ENCODE results near the gene FBRSL1. TPM values are rescaled to one million over a fixed set of nuclear protein-coding genes. Genes with fewer than 3 reads are reported as not detected.

FBRSL1 gene
- total and polyA plus RNA-seq, 2 donors (not counting 1 experiment from before 2014, with no cell fraction given) = 62.6 to 112 TPM

- ATAC-seq (ENCODE audit: low read depth) = no peak
- H3K27ac ChIP-seq (ENCODE audit: low read length in 2 of 2) = no peak overlapping the region
- no peaks in the 10 kb centered on the region for H3K27me3 ChIP-seq (replicated peaks in 1 of 4; ENCODE audit: control extremely low read depth in 1 of 4, control insufficient read depth in 3 of 4, insufficient read depth in 4 of 4, low read length in 3 of 4)
- no peak for DNase-seq
- H4K20me1 ChIP-seq (ENCODE audit: control insufficient read depth, insufficient read depth, low read length, poor library complexity, severe bottlenecking) = peaks cover 96% of the 10 kb centered on the region
- peaks cover 5 to 12% of the 10 kb centered on the region in 2 donors for H3K4me1 ChIP-seq (ENCODE audit: control insufficient read depth in 2 of 2, insufficient read depth in 2 of 2, low read length in 2 of 2)
- H3K27ac Mint-ChIP-seq = no peak overlapping the region
- peaks cover 13% of the 10 kb centered on the region for H3K4me1 Mint-ChIP-seq
- WGBS (ENCODE audit: insufficient coverage) = 96% methylated on average over 13 of the region's 15 CpGs
- H3K4me3 ChIP-seq (ENCODE audit: control extremely low read depth in 1 of 5, extremely low read depth in 1 of 5, insufficient read depth in 1 of 5, low read depth in 2 of 5, low read length in 4 of 5) = no peak overlapping the region
- H3K4me3 Mint-ChIP-seq = no peak overlapping the region
- H3K79me2 ChIP-seq (ENCODE audit: control insufficient read depth, insufficient read depth, low read length) = peaks cover 77% of the 10 kb centered on the region
- H3K4me2 ChIP-seq (replicated peaks; ENCODE audit: low read depth, low read length, poor library complexity, severe bottlenecking) = no peak overlapping the region
- peaks cover 0 to 21% (median 4%) of the 10 kb centered on the region in 3 donors for H3K9me3 ChIP-seq (ENCODE audit: control extremely low read depth in 1 of 3, control insufficient read depth in 2 of 3, insufficient read depth in 1 of 3, low read length in 2 of 3)
- intact Hi-C loops (cut with micrococcal nuclease) = no loop called here
- H3K36me3 ChIP-seq (replicated peaks in 1 of 2; ENCODE audit: control extremely low read depth in 1 of 2, control insufficient read depth in 1 of 2, extremely low read depth in 1 of 2, insufficient read depth in 2 of 2, low read length in 1 of 2) = peaks cover 0 to 19% of the 10 kb centered on the region in 2 experiments
- no peaks in the 10 kb centered on the region for H3K9me3 Mint-ChIP-seq (ENCODE audit: insufficient read depth)
- no peaks in the 10 kb centered on the region for H3K27me3 Mint-ChIP-seq
- TF ChIP-seq CTCF (IDR thresholded peaks at IDR 0.05) (no peak), EZH2 (IDR thresholded peaks at IDR 0.05; ENCODE audit: borderline replicate concordance, insufficient read depth, low read depth, low read length, poor library complexity, severe bottlenecking) (no peak)
- no peak overlapping the region for H2AFZ ChIP-seq (ENCODE audit: insufficient read depth, low read depth, low read length, poor library complexity, severe bottlenecking)
- ChIA-PET CTCF (interaction anchor here (9.7 kb wide), 1 partner anchor 105 kb away, joined by 236 read pairs; no protein-coding TSS in a partner anchor), POLR2A (no interaction called here)
- no peak overlapping the region for H3K9ac ChIP-seq (ENCODE audit: low read length)
Observed at GRCh38 chr12:132521200-132521580, 31.2 kb downstream of the FBRSL1 start.

DNA sequence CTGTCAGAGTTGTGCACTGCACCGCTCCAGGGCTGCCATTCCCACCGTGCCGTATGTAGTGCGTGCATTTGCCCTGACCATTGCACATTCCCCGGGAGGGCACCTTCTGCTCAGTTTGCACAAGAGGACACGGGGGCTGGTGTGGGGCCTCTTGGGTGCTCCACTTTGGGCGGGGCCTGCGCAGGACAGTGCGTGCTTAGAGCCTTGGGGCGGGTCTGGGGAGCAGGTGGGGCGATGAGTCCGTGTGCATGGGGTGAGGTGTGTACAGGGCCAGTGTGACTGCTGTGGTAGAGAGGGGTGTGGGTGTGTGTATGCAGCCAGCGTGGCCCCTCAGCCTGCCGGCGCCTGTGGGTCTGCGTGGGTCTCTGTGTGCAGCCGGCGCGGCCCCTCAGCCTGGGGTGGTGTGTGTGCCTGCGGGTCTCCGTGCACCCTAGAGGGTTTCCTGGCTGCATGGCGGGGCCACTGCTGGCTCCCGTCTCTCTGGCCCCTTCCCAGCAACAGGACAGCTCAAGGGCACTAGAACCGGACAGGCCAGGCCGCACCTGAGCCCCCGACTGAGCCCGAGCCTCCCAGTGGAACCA lies 31.9 kb downstream of the FBRSL1 start:
- POLR2A ChIA-PET = no interaction called here
- WGBS (ENCODE audit: insufficient coverage) = 89% methylated on average over 24 of the region's 27 CpGs
- no peak overlapping the region for H3K27ac Mint-ChIP-seq

More for the DNA sequence above, 31.9 kb downstream of the FBRSL1 start:
- peaks cover 5 to 12% of the 10 kb centered on the region in 2 donors for H3K4me1 ChIP-seq (ENCODE audit: control insufficient read depth in 2 of 2, insufficient read depth in 2 of 2, low read length in 2 of 2)
- no peaks in the 10 kb centered on the region for H3K27me3 Mint-ChIP-seq
- no peak overlapping the region for H2AFZ ChIP-seq (ENCODE audit: insufficient read depth, low read depth, low read length, poor library complexity, severe bottlenecking)
- ATAC-seq (ENCODE audit: low read depth) (no peak), DNase-seq (no peak)
- intact Hi-C loops (cut with micrococcal nuclease) = no loop called here
- no peak overlapping the region for H3K4me3 ChIP-seq (ENCODE audit: control extremely low read depth in 1 of 5, extremely low read depth in 1 of 5, insufficient read depth in 1 of 5, low read depth in 2 of 5, low read length in 4 of 5)
- peaks cover 0 to 15% (median 4%) of the 10 kb centered on the region in 3 donors for H3K9me3 ChIP-seq (ENCODE audit: control extremely low read depth in 1 of 3, control insufficient read depth in 2 of 3, insufficient read depth in 1 of 3, low read length in 2 of 3)
- peaks cover 0 to 19% of the 10 kb centered on the region in 2 experiments for H3K36me3 ChIP-seq (replicated peaks in 1 of 2; ENCODE audit: control extremely low read depth in 1 of 2, control insufficient read depth in 1 of 2, extremely low read depth in 1 of 2, insufficient read depth in 2 of 2, low read length in 1 of 2)
- peaks cover 73% of the 10 kb centered on the region for H3K79me2 ChIP-seq (ENCODE audit: control insufficient read depth, insufficient read depth, low read length)
- no peaks in the 10 kb centered on the region for H3K27me3 ChIP-seq (replicated peaks in 1 of 4; ENCODE audit: control extremely low read depth in 1 of 4, control insufficient read depth in 3 of 4, insufficient read depth in 4 of 4, low read length in 3 of 4)
- H3K9ac ChIP-seq (ENCODE audit: low read length) = no peak overlapping the region
- CTCF ChIA-PET = interaction anchor here (1.3 to 9.7 kb wide), 4 partner anchors 92 to 367 kb away, joined by 4 to 236 read pairs (median 16); no protein-coding TSS in a partner anchor
- no peaks in the 10 kb centered on the region for H3K9me3 Mint-ChIP-seq (ENCODE audit: insufficient read depth)
- H3K4me2 ChIP-seq (replicated peaks; ENCODE audit: low read depth, low read length, poor library complexity, severe bottlenecking) = no peak overlapping the region
- no peak overlapping the region for H3K4me3 Mint-ChIP-seq
- H4K20me1 ChIP-seq (ENCODE audit: control insufficient read depth, insufficient read depth, low read length, poor library complexity, severe bottlenecking) = peaks cover 97% of the 10 kb centered on the region
- TF ChIP-seq CTCF (IDR thresholded peaks at IDR 0.05) (no peak), EZH2 (IDR thresholded peaks at IDR 0.05; ENCODE audit: borderline replicate concordance, insufficient read depth, low read depth, low read length, poor library complexity, severe bottlenecking) (no peak)
- no peak overlapping the region for H3K27ac ChIP-seq (ENCODE audit: low read length in 2 of 2)
- H3K4me1 Mint-ChIP-seq = peaks cover 13% of the 10 kb centered on the region
